HG03432 (cell line): Measurements from ENCODE around the gene RASSF5.
"Not testable (repeated sequence)": the region's sequence is repeated elsewhere in the genome, so short reads cannot be mapped to it uniquely, and the experiment has no call there.

Source experiments
- ATAC-seq: cut with Tn5 transposase; IDR thresholded peaks from one replicate; pipeline ENCODE4 v1.9.1; 2021; ENCODE audit warnings: mild to moderate bottlenecking, moderate library complexity; ENCODE audit not compliant: unreplicated experiment

RASSF5 gene

GRCh38 chr1:206609229-206609991 lies 102.1 kb downstream of the RASSF5 start:
- ATAC-seq, result no peak

GRCh38 chr1:206612129-206612876 lies 105.0 kb downstream of the RASSF5 start, which contains the start of gene EIF2D:
Gene EIF2D, minus strand, starts transcription at chr1:206612465. Its CDS starts 123 bp downstream, at chr1:206612342.
- ATAC-seq, result peak; percentile 93

- ATAC-seq, result not testable (repeated sequence)
Measured at GRCh38 chr1:206626396-206626795, 119.1 kb downstream of the RASSF5 start.

- no peak for ATAC-seq
Measured at GRCh38 chr1:206628916-206629315, 121.6 kb downstream of the RASSF5 start.

GRCh38 chr1:206631085-206631509 lies 123.8 kb downstream of the RASSF5 start:
- no peak for ATAC-seq

GRCh38 chr1:206633708-206634121 lies 126.4 kb downstream of the RASSF5 start:
- no peak for ATAC-seq

GRCh38 chr1:206634365-206635079 lies 127.2 kb downstream of the RASSF5 start:
- ATAC-seq, result no peak

- ATAC-seq, result peak; percentile 94
Measured at GRCh38 chr1:206635080-206635977, 128.0 kb downstream of the RASSF5 start, which contains the start of gene DYRK3. Gene DYRK3, plus strand, starts transcription at chr1:206635536. Its CDS starts 168 bp downstream, at chr1:206635704.

- ATAC-seq, result peak; percentile 3
Measured at GRCh38 chr1:206635978-206636345, 128.6 kb downstream of the RASSF5 start.

- ATAC-seq, result no peak
Measured at GRCh38 chr1:206636671-206637070, 129.3 kb downstream of the RASSF5 start.

GRCh38 chr1:206637605-206638004 lies 130.3 kb downstream of the RASSF5 start:
- no peak for ATAC-seq
